Retina (tissue), 1 donor: ENCODE data around the gene DENND4A.
"Not testable (repeated sequence)": the region's sequence is repeated elsewhere in the genome, so short reads cannot be mapped to it uniquely, and the experiment has no call there.

Experiments used
- DNase-seq: peaks from one replicate; pipeline ENCODE4 v3.0.0-alpha.2; 2016

DENND4A gene

GRCh38 chr15:65787260-65787659 lies 4.8 kb downstream of the DENND4A start:
- no peak for DNase-seq

- no peak for DNase-seq
Observed at GRCh38 chr15:65785151-65785550, 6.9 kb downstream of the DENND4A start.

- DNase-seq, result no peak
Observed at GRCh38 chr15:65783872-65784271, 8.2 kb downstream of the DENND4A start.

- no peak for DNase-seq
Observed at GRCh38 chr15:65782096-65782495, 10.0 kb downstream of the DENND4A start.

DNA sequence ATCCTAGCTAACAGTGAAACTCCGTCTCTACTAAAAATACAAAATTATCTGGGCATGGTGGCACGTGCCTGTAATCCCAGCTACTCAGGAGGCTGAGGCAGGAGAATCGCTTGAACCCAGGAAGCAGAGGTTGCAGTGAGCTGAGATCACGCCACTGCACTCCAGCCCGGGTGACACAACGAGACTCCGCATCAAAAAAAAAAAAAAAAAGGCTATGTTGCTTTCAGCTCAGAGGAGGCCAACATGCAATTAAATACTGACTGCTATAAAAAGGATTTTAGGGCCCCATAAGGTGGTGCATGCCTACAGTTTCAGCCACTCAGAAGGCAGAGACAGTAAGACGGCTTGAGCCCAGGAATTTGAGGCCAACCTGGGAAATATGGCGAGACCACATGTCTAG lies 13.4 kb downstream of the DENND4A start:
- not testable (repeated sequence) for DNase-seq

DNA sequence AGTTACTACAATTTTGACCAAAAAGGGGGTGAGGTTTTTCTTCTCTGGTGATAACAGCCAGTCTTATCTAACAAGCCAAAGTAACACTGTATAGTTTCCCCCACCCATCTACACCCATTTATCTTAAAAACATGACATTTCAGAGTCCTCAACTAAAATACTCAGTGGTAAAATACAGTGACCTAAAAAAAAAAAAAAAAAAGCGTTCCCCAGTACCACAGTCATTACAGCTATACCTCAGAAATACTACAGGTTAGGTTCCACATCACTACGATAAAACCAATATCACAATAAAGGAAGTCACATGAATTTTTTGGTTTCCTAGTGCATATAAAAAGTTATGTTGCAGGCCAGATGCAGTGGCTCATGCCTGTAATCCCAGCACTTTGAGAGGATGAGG lies 13.8 kb downstream of the DENND4A start:
- DNase-seq, result no peak

- DNase-seq, result no peak
Observed at GRCh38 chr15:65777843-65778242, 14.2 kb downstream of the DENND4A start.

- DNase-seq, result no peak
Observed at GRCh38 chr15:65777053-65777452, 15.0 kb downstream of the DENND4A start.

DNA sequence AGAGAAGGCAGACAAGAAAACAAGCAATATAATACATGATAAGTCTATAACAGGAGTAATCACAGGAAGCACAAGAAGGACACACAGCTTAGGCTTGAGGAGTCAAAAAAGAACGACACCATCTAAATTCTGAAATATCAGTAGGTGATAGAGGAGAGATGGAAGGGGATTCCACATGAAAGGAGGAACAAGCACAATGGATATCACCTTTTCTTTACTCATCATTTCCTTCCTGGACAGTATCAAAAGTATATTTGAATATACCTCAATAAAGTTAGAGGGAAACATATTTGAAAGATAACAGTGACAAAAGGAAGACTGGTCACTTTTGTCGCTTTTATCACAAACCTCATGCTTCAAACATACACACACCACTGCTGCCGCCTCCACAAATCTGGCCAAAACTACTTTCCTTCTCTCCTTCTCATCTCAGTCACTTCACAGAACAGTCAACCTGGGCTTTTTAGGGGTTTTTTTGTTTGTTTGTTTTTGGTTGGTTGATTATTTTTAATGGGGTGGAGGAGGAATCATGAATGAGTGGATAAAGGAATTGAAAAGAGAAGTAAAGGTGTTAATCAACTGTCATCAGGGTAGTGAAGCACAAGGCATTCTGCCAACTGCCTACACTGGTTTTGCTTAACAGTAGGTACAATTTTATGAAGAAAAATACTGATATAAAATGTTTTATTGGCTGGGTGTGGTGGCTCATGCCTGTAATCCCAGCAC lies 18.5 kb downstream of the DENND4A start:
- DNase-seq, result no peak

DNA sequence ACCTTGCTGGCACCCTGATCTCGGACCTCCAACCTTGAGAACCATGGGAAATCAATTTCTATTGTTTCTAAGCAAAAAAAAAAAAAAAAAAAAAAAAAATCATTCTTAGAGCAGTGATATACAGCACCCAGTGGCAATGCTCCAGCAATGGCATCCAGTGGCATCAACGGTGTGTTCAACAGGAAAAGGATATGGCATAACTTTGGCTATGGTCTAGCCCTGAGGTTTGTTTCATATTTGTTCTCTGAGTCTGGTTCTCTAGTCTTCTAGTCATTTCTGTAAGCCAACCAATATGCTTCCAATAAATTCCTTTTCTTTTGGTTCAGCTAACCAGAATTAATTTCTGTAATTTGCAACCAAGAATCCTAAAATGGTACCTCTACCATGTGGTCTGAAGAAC lies 19.2 kb downstream of the DENND4A start:
- no peak for DNase-seq

DNA sequence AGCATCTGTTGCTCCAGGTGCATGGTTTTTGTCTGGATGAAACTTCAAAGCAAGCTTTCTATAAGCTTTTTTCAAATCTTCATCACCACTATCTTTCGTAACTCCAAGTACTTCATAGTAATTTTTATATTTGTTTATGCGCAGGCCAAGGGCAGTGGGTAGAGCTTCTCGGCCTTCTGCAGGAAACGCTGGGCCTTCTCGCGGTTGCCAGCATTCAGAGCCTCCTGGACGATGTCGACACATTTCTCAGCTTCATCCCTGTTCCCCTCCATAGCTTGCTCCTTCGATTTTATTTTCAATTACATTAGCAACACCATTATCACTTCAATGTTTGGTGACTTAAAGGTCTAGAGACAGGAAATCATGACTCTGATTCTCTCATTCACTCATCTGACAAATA lies 20.2 kb downstream of the DENND4A start:
- DNase-seq, result no peak

- DNase-seq, result no peak
Observed at GRCh38 chr15:65769482-65769881, 22.6 kb downstream of the DENND4A start.

DNA sequence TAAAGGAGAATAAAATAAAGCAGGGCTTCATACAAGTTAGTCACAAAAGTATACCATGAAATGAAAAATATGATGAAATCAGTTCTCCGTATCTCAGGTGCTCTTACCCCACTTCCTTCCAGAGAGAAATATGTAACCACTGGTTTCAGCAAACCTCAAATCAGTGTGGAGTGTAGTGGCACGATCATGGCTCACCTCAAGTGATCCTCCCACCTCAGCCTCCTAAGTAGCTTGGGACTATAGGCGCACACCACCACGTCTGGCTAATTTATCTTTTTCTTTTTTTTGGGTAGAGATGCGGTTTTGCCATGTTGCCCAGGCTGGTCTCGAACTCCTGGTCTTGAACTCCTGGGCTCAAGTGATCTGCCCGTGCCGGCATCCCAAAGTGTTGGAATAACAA lies 24.2 kb downstream of the DENND4A start:
- DNase-seq, result no peak

DNA sequence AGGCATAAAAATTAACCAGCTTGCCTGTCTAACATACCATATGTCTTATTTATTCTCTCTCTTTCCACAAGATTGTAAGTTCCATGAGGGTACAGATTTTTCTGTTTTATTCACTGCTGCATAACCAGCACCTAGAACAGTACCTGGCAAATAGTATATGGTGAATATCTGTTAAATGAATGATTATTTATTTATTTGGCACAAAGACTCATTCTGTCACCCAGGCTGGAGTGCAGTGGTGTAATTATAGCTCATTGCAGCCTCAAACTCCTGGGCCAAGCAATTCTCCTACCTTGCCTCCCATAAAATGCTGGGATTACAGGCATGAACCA lies 24.9 kb downstream of the DENND4A start:
- no peak for DNase-seq

- DNase-seq, result no peak
Observed at GRCh38 chr15:65766422-65767263, 25.4 kb downstream of the DENND4A start.

DNA sequence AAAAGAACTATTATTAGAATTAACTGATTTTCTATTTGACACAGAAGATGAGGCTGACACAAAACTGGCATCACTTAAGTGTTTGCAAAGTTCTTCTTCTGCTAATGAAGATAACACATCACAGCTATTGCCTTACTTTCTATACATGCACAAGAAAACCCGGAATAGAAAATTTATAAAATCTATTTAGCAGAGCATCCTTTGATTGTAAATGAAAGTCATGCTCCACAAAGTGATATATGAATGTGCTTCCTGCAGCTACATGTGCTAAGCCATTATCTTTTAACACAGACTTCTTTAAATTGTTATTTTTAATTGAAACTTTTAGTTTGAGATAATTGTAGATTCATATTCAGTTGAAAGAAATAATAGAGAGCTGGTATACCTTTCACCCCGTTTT lies 27.0 kb downstream of the DENND4A start:
- DNase-seq, result no peak

- no peak for DNase-seq
Observed at GRCh38 chr15:65762914-65763787, 28.9 kb downstream of the DENND4A start.

DNA sequence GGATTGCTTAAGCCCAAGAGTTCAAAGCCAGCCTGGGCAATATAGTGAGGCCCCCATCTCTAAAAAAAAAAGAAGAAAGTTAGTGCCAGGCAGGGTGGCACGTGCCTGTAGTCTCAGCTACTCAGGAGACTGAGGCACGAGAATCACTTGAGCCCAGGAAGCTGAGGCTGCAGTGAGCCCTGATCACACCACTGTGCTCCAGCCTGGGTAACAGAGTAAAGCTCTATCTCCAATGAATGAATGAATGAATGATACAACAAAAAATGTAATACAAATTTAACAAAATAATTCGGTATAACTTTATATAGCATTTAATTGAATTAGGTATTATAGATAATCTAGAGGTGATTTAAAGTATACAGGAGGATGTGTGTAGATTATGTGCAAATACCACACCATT lies 29.7 kb downstream of the DENND4A start:
- DNase-seq, result no peak

DNA sequence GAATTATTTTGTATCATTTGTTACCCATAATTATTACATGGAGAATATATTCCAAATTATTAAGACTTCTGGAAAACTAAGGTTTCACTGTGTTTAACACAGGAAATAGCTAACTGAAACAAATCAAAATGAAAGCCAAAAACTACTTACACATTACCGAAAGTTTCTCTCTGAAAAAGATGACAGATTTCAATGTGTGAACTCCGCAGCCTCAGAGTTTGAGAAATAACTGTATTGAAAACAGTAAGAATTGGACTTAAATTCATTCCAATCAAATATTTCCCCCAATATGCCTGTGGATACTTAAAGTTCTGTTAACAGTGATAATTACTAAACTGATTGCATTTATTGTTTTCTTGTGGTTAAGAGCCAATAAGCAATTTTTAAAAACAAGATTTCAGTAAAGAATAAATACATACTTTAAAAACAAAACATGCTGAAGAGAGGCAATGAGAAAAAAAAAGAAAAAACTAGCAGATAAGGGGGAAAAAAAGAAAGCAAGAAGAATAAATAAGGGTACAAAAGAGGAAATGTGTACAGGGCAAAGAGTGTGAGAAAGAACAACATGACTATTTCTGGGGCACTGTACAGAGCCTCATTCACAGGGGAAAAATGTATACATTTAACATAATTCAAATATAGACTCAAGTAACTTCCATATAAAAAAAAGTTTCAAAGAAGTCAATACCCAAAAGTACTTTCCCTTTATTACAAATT lies 30.7 kb downstream of the DENND4A start:
- DNase-seq, result no peak

GRCh38 chr15:65759441-65759840 lies 32.7 kb downstream of the DENND4A start:
- DNase-seq, result no peak

DNA sequence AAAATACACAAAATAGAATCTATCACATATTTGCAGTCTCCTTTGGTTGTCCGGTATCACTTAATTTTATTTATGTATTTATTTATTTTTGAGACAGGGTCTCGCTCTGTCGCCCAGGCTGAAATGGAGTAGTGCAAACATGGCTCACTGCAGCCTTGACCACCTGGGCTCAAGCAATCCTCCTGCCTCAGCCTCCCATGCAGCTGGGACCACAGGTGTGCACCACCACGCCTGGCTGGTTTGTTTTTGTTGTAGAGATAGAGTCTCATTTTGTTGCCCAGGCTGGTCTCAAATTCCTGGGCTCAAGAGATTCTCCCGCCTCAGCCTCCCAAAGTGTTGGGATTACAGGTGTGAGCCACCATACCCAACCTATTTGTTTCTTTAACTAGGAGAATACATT lies 33.9 kb downstream of the DENND4A start:
- no peak for DNase-seq

DNA sequence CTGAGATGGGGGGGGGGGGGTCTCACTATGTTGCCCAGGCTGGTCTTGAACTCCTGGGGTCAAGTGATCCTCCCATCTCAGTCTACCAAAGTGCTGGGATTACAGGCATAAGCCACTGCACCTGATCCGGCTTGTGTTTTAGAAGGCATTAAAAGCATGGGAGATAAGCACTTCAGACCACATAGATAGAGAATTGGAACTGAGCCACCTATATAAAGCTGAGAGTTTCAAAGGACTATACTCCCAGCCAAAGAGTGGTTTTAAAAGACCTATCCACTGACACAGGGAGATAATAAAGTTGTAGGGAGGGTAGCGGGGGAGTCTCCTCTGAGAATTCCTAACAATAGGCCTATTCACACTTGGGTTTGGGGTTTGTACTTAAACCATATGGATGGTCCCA lies 34.8 kb downstream of the DENND4A start:
- no peak for DNase-seq

DNA sequence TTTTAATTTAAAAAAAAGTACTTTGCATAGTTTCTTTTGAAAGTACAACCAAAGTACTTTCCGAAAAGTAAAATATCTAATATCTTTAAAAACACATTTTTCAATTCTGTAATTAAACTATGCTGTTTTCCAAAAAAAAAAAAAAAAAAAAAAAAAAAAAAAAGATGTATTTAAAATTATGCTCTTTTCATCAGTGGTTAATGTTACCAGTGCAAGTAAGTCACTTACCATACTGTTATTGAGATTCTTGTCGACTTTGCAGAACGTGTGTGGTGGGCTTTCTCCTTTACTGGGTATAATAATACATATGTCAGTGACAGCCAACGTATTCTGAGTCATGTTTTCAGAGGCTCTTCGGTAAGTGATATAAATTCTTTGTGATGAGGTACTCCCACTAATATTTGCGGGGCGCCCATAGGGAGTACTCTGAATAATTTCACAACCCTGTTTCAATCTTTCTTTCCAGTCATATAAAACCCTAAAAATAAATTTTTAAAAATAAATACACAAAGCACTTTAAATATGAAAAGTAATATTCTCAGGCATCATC lies 39.9 kb downstream of the DENND4A start:
- no peak for DNase-seq
